Activated CD8-positive, alpha-beta T cell treated with anti-CD3 and anti-CD28 coated beads, Interleukin-2, amount 10 ng/mL, durations not matched to agents 7 days and 5 days (primary cell): ENCODE results near the gene ESYT3. TPM values are rescaled to one million over a fixed set of nuclear protein-coding genes. Genes with fewer than 3 reads are reported as not detected.

Experiments used
- ATAC-seq: fragments of 150-1000 bp; cut with Tn5 transposase; one replicate; pipeline ENCODE4 v1.10.0; 2021; ENCODE audit warnings: moderate library complexity
- CTCF ChIA-PET: fragments of 350-600 bp; sonication (Branson Sonifier 250); formaldehyde crosslinking; loops from one replicate; lab custom pipeline; 2021; ENCODE audit warnings: antibody characterized with exemption; lab: Charles Lee
- POLR2A ChIA-PET: fragments of 350-600 bp; sonication (Branson Sonifier 250); formaldehyde crosslinking; loops from one replicate; lab custom pipeline; 2021; ENCODE audit warnings: antibody characterized with exemption; lab: Charles Lee
- DNase-seq: peaks from one replicate; pipeline ENCODE4 v3.0.0-alpha.2; 2020
- H3K27ac Mint-ChIP-seq: one replicate; pipeline ENCODE4 v1.8.0; 2021; ENCODE audit warnings: mild to moderate bottlenecking, mixed read lengths
- H3K27me3 Mint-ChIP-seq: one replicate; pipeline ENCODE4 v1.8.0; 2021; ENCODE audit warnings: low read depth, mixed read lengths
- H3K36me3 Mint-ChIP-seq: one replicate; pipeline ENCODE4 v1.8.0; 2021; ENCODE audit warnings: low read depth, mixed read lengths
- H3K4me1 Mint-ChIP-seq: one replicate; pipeline ENCODE4 v1.8.0; 2021; ENCODE audit warnings: low read depth, mixed read lengths
- H3K4me3 Mint-ChIP-seq: one replicate; pipeline ENCODE4 v1.8.0; 2021; ENCODE audit warnings: mild to moderate bottlenecking, mixed read lengths
- H3K9me3 Mint-ChIP-seq: one replicate; pipeline ENCODE4 v1.8.0; 2022; ENCODE audit warnings: mixed read lengths; ENCODE audit not compliant: insufficient read depth
- total RNA-seq, 2 experiments: library from RNA; stranded (reverse); gene quantifications; one replicate each; pipeline ENCODE4 v1.2.3, GENCODE V29; 2021

Gene ESYT3
- total RNA-seq, 2 experiments from 2014 or later = 0.16 to 0.18 TPM

GRCh38 chr3:138467931-138468330 lies 33.5 kb downstream of the ESYT3 start:
- CTCF ChIA-PET = interaction anchor here (1.1 kb wide), 1 partner anchor 11 kb away, joined by 3 read pairs; no protein-coding TSS in a partner anchor
- Mint-ChIP-seq H3K4me3 (no peak overlapping the region), H3K27me3 (peaks cover 9% of the 10 kb centered on the region), H3K27ac (no peak overlapping the region), H3K4me1 (no peaks in the 10 kb centered on the region), H3K36me3 (no peaks in the 10 kb centered on the region), H3K9me3 (no peaks in the 10 kb centered on the region)
- DNase-seq (no peak), ATAC-seq (no peak)
- POLR2A ChIA-PET = no interaction called here

- Mint-ChIP-seq H3K4me1 (no peaks in the 10 kb centered on the region), H3K4me3 (no peak overlapping the region), H3K27ac (no peak overlapping the region), H3K9me3 (no peaks in the 10 kb centered on the region), H3K27me3 (peaks cover 9% of the 10 kb centered on the region), H3K36me3 (no peaks in the 10 kb centered on the region)
- ATAC-seq (no peak), DNase-seq (no peak)
- POLR2A ChIA-PET = no interaction called here
- CTCF ChIA-PET = interaction anchor here (1.1 to 1.3 kb wide), 2 partner anchors 11 to 51 kb away, joined by 3 to 5 read pairs; no protein-coding TSS in a partner anchor
These were observed 34.0 kb downstream of the ESYT3 start for GRCh38 chr3:138468451-138468850.

- H3K36me3 Mint-ChIP-seq = no peaks in the 10 kb centered on the region
- no peak overlapping the region for H3K27ac Mint-ChIP-seq
- H3K9me3 Mint-ChIP-seq = no peaks in the 10 kb centered on the region
- ATAC-seq = no peak
- ChIA-PET POLR2A (no interaction called here), CTCF (interaction anchor here (1.3 kb wide), 1 partner anchor 51 kb away, joined by 5 read pairs; no protein-coding TSS in a partner anchor)
- no peaks in the 10 kb centered on the region for H3K4me1 Mint-ChIP-seq
- DNase-seq = no peak
- no peak overlapping the region for H3K4me3 Mint-ChIP-seq
- peaks cover 9% of the 10 kb centered on the region for H3K27me3 Mint-ChIP-seq
These were observed 34.5 kb downstream of the ESYT3 start for GRCh38 chr3:138468886-138469285.

DNA sequence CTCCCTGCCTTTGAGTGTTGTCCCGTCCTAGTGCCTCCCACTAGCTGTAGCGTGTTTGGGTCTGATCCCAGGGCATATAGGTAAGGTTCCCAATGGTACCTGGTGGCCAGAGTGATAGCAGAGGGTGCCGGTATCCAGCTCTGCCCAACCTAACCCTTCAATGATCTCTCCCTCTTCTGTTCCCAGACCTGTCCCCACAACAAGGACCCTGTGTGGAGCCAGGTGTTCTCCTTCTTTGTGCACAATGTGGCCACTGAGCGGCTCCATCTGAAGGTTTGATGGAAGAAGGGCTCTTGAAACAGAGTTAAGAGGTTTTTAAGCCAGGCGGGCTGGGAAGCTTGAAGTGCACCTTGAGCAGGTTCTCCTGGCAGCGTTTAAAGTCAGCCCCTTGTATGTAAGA lies 35.5 kb downstream of the ESYT3 start:
- POLR2A ChIA-PET = no interaction called here
- H3K4me3 Mint-ChIP-seq = no peak overlapping the region

DNA sequence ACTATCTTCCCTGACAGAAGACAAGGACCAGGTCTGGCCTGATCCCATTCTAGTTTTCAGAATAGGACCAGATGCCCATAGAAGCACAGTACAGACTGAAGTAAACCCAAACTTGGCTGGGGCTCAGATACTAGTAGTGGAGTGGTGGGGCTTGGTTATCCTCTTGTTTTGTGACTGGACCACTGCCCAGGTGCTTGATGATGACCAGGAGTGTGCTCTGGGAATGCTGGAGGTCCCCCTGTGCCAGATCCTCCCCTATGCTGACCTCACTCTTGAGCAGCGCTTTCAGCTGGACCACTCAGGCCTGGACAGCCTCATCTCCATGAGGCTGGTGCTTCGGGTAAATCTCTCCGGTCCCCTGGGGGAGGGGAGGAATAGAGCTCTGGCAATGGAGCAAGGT lies 36.3 kb downstream of the ESYT3 start:
- ChIA-PET POLR2A (no interaction called here), CTCF (interaction anchor here (1.1 to 2.2 kb wide), 3 partner anchors 9 to 466 kb away, joined by 3 to 10 read pairs (median 5); partner anchors contain the start of gene CEP70)
- Mint-ChIP-seq H3K4me3 (no peak overlapping the region), H3K27me3 (peaks cover 9% of the 10 kb centered on the region), H3K36me3 (no peaks in the 10 kb centered on the region), H3K9me3 (no peaks in the 10 kb centered on the region), H3K4me1 (no peaks in the 10 kb centered on the region), H3K27ac (no peak overlapping the region)
- ATAC-seq = no peak
- no peak for DNase-seq

More for the DNA sequence above, 35.5 kb downstream of the ESYT3 start:
- ATAC-seq (no peak), DNase-seq (no peak)
- no peaks in the 10 kb centered on the region for H3K36me3 Mint-ChIP-seq
- CTCF ChIA-PET = interaction anchor here (1.1 to 2.2 kb wide), 4 partner anchors 9 to 466 kb away, joined by 3 to 10 read pairs (median 5); partner anchors contain the start of gene CEP70
- H3K4me1 Mint-ChIP-seq = no peaks in the 10 kb centered on the region
- H3K9me3 Mint-ChIP-seq = no peaks in the 10 kb centered on the region
- no peak overlapping the region for H3K27ac Mint-ChIP-seq
- H3K27me3 Mint-ChIP-seq = peaks cover 9% of the 10 kb centered on the region

- CTCF ChIA-PET = interaction anchor here (0.6 to 2.2 kb wide), 3 partner anchors 8 to 163 kb away, joined by 3 to 10 read pairs (median 5); partner anchors contain the start of gene CEP70
- H3K27me3 Mint-ChIP-seq = peaks cover 9% of the 10 kb centered on the region
These were observed 37.1 kb downstream of the ESYT3 start for GRCh38 chr3:138471481-138471880.

DNA sequence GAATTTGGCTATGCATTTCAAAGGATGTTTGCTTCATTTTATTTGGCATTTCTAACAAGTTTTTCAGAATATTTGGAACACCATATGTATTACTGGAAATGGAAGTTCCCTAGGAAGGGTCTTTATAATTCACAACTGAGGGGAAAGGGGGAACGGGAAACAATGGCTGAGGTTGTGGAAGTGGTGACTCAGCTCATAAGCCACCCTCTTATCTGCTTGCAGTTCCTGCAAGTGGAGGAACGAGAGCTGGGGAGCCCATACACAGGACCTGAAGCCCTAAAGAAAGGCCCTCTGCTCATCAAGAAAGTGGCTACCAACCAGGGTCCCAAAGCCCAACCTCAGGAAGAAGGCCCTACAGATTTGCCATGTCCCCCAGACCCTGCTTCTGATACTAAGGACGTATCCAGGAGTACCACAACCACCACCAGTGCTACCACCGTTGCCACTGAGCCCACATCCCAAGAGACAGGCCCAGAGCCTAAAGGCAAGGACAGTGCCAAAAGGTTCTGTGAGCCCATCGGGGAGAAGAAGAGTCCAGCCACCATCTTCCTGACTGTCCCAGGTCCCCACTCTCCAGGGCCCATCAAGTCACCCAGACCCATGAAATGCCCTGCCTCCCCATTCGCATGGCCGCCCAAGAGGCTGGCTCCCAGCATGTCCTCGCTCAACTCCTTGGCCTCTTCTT lies 37.9 kb downstream of the ESYT3 start:
- Mint-ChIP-seq H3K27me3 (peaks cover 6% of the 10 kb centered on the region), H3K4me3 (no peak overlapping the region), H3K4me1 (no peaks in the 10 kb centered on the region), H3K9me3 (no peaks in the 10 kb centered on the region), H3K27ac (no peak overlapping the region), H3K36me3 (no peaks in the 10 kb centered on the region)
- ATAC-seq = no peak
- ChIA-PET POLR2A (no interaction called here), CTCF (no interaction called here)
- no peak for DNase-seq

More at GRCh38 chr3:138471481-138471880, 37.1 kb downstream of the ESYT3 start:
- Mint-ChIP-seq H3K4me1 (no peaks in the 10 kb centered on the region), H3K27ac (no peak overlapping the region), H3K36me3 (no peaks in the 10 kb centered on the region), H3K9me3 (no peaks in the 10 kb centered on the region), H3K4me3 (no peak overlapping the region)
- POLR2A ChIA-PET = no interaction called here
- DNase-seq (no peak), ATAC-seq (no peak)

DNA sequence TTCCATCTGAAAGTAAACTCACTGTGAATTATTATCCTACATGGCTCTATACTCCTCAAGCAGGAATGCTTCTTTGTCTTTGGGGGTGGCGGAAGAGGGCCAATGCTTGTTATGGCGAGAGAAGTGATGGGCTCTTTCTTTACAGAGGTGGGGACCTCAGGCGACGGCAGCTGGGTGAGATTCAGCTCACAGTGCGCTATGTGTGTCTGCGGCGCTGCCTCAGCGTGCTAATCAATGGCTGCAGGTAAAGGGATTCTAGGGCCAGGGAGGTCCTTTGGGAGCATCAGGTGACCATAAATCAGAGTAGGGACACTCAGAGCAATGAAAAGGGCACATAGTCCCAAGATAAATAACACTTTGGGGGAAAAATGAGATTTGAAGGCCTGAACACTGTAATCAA lies 39.0 kb downstream of the ESYT3 start:
- DNase-seq (no peak), ATAC-seq (no peak)
- Mint-ChIP-seq H3K9me3 (no peaks in the 10 kb centered on the region), H3K36me3 (no peaks in the 10 kb centered on the region), H3K27me3 (peaks cover 3% of the 10 kb centered on the region), H3K4me3 (no peak overlapping the region), H3K27ac (no peak overlapping the region), H3K4me1 (no peaks in the 10 kb centered on the region)
- CTCF ChIA-PET = no interaction called here
- POLR2A ChIA-PET = no interaction called here

DNA sequence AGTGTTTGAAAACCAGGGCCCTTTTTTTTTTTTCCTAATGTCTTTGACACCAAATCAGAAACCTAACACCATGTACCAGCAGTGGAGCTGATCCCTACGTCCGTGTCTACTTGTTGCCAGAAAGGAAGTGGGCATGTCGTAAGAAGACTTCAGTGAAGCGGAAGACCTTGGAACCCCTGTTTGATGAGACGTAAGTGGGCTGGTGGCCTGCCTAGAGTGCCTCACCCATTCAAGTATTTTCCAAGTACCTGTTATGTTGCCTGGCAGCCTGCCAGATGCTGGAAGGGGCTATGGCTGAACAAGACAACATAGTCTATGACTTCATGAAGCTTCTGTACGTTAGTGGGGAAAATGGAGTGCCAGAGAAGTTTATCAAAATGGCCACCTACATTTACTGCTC lies 39.7 kb downstream of the ESYT3 start:
- CTCF ChIA-PET = interaction anchor here (1.2 kb wide), 2 partner anchors 442 to 449 kb away, joined by 6 read pairs; no protein-coding TSS in a partner anchor
- no peak overlapping the region for H3K4me3 Mint-ChIP-seq

DNA sequence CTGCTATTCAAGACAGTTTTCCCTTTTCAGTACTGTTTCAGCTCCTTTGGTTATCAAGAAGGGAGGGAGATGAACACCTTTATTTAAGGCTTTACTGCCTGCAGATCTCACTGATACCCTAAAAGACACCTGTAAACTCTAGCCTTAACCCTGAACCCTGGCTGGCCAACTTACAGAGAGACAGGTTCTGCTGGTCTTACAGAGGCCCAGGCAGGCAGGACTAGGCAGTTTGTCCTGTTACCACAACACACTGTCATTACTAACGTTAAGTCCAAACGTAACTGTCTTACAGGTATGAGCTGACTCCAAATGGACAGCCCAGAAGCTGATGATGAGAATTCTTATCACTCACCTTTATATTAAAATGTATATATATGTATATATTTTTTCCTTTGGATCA lies 42.1 kb downstream of the ESYT3 start:
- Mint-ChIP-seq H3K36me3 (no peaks in the 10 kb centered on the region), H3K27ac (no peak overlapping the region), H3K4me1 (no peaks in the 10 kb centered on the region), H3K9me3 (no peaks in the 10 kb centered on the region), H3K4me3 (no peak overlapping the region), H3K27me3 (peaks cover 2% of the 10 kb centered on the region)
- DNase-seq (no peak), ATAC-seq (no peak)
- ChIA-PET POLR2A (no interaction called here), CTCF (interaction anchor here (0.7 to 3.4 kb wide), 2 partner anchors 15 to 440 kb away, joined by 3 to 41 read pairs; no protein-coding TSS in a partner anchor)

More for the DNA sequence above, 39.7 kb downstream of the ESYT3 start:
- H3K36me3 Mint-ChIP-seq = no peaks in the 10 kb centered on the region
- no peak overlapping the region for H3K27ac Mint-ChIP-seq
- POLR2A ChIA-PET = no interaction called here
- no peak for DNase-seq
- ATAC-seq = no peak
- H3K27me3 Mint-ChIP-seq = peaks cover 2% of the 10 kb centered on the region
- no peaks in the 10 kb centered on the region for H3K4me1 Mint-ChIP-seq
- no peaks in the 10 kb centered on the region for H3K9me3 Mint-ChIP-seq

DNA sequence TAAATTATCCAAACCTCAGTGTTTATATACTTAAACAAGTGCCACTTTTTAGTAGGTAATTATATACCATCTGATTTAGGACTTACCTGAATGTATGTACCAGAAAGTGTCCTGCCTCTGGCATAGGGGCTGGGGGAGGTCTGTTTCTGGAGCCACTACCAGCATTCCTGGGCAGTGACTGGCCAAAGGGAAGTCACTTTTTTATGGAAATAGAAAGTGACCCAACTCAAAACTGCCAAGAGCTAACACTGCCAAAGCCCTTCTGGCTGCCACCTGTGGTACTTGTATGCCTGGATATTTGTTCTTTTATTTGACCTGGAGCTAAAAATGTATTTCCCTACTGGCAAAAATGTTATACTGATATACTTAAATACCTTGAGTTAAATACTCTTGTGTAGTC lies 42.7 kb downstream of the ESYT3 start:
- CTCF ChIA-PET = interaction anchor here (0.7 to 3.4 kb wide), 4 partner anchors 16 to 446 kb away, joined by 3 to 76 read pairs (median 22); partner anchors contain the start of gene CEP70
- H3K4me3 Mint-ChIP-seq = no peak overlapping the region
- no peaks in the 10 kb centered on the region for H3K9me3 Mint-ChIP-seq
- POLR2A ChIA-PET = no interaction called here
- H3K27ac Mint-ChIP-seq = no peak overlapping the region
- peaks cover 2% of the 10 kb centered on the region for H3K27me3 Mint-ChIP-seq
- DNase-seq (no peak), ATAC-seq (no peak)
- H3K4me1 Mint-ChIP-seq = no peaks in the 10 kb centered on the region
- no peaks in the 10 kb centered on the region for H3K36me3 Mint-ChIP-seq

DNA sequence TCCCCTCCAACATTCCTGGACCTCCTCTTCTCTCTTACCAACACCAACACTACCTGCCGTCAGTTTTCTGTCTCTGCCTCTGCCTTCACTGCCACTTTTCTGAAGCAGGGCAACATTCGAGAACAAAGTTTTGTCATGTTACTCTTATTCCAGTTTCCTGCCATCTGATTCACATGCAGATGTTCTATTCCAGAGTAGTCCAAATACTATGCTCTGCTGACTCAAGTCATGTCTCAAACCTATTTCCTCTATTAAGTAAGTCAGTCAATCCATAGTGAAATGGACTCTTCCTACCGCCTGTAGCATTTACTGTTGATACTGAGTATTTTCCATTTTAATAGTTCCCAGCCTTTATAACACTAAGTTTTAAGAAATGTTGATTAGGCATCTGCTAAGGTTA lies 43.4 kb downstream of the ESYT3 start:
- ChIA-PET POLR2A (no interaction called here), CTCF (interaction anchor here (0.7 to 3.4 kb wide), 6 partner anchors 35 to 446 kb away, joined by 3 to 76 read pairs (median 18); partner anchors contain the start of gene CEP70)
- ATAC-seq = no peak
- Mint-ChIP-seq H3K27ac (no peak overlapping the region), H3K36me3 (no peaks in the 10 kb centered on the region), H3K27me3 (peaks cover 2% of the 10 kb centered on the region), H3K4me1 (no peaks in the 10 kb centered on the region), H3K9me3 (no peaks in the 10 kb centered on the region), H3K4me3 (no peak overlapping the region)
- no peak for DNase-seq
